ENCODE results near the gene ATP5F1C. TPM values are rescaled to one million over a fixed set of nuclear protein-coding genes. Genes with fewer than 3 reads are reported as not detected.
A peak's percentile ranks its signal among the peaks of the same experiment; 100 is the strongest.
"Not testable (repeated sequence)": the region's sequence is repeated elsewhere in the genome, so short reads cannot be mapped to it uniquely, and the experiment has no call there.

Gene ATP5F1C
- total RNA-seq, 2 experiments from 2014 or later, result 287 to 290 TPM

GRCh38 chr10:7773845-7774801 lies 13.9 kb upstream of the ATP5F1C start:
- intact Hi-C loops (cut with micrococcal nuclease), result no loop called here
- no peaks in the 10 kb centered on the region for H3K9me3 Mint-ChIP-seq
- no peaks in the 10 kb centered on the region for H3K4me1 Mint-ChIP-seq (ENCODE audit: low read depth)
- H3K27ac Mint-ChIP-seq, result no peak overlapping the region
- peaks cover 35% of the 10 kb centered on the region for H3K36me3 Mint-ChIP-seq (ENCODE audit: low read depth)
- CTCF ChIA-PET, result interaction anchor here (0.7 kb wide), 1 partner anchor 86 kb away, joined by 3 read pairs; no protein-coding TSS in a partner anchor
- no peaks in the 10 kb centered on the region for H3K27me3 Mint-ChIP-seq (ENCODE audit: low read depth)
- H3K4me3 Mint-ChIP-seq, result no peak overlapping the region
- no peak for DNase-seq

DNA sequence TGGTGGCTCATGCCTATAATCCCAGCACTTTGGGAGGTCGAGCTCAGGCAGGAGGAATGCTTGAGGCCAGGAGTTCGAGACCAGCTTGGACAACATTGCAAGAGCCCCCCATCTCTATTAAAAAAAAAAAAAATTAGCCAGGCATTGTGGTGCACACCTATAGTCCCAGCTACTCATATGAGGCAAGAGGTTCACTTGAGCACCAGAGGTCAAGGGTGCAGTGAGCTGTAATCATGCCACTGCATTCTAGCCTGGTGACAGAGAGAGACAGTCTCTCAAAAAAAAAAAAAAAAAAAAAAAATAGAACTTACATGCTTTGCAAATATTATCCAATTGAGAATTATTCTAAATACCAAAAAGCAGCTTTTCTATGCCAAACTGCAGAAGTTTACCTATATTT lies 11.2 kb upstream of the ATP5F1C start:
- Mint-ChIP-seq H3K36me3 (ENCODE audit: low read depth) (peaks cover 45% of the 10 kb centered on the region), H3K27ac (no peak overlapping the region), H3K4me1 (ENCODE audit: low read depth) (peaks cover 2% of the 10 kb centered on the region), H3K9me3 (no peaks in the 10 kb centered on the region), H3K27me3 (ENCODE audit: low read depth) (no peaks in the 10 kb centered on the region), H3K4me3 (no peak overlapping the region)
- intact Hi-C loops (cut with micrococcal nuclease), result no loop called here
- CTCF ChIA-PET, result interaction anchor here (0.6 kb wide), 1 partner anchor 41 kb away, joined by 4 read pairs; no protein-coding TSS in a partner anchor
- no peak for DNase-seq

DNA sequence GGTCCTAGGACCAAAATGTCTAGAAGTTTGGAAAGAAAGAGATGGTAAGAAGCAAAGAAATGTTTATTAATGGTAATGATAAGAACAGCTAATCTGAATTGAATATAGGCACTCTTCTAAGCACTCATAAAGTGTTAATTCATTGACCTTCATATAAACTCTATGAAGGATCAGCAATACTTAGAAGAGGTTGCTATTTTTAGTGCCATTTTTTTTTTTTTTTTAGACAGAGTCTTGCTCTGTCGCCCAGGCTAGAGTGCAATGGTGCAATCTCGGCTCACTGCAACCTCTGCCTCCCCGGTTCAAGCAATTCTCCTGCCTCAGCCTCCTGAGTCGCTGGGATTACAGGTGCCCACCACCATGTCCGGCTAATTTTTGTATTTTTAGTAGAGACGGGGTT lies 5.8 kb upstream of the ATP5F1C start:
- H3K27ac Mint-ChIP-seq; H3K9me3 Mint-ChIP-seq; DNase-seq; H3K4me3 Mint-ChIP-seq; H3K27me3 Mint-ChIP-seq (ENCODE audit: low read depth); CTCF ChIA-PET; intact Hi-C loops (cut with micrococcal nuclease): not testable (repeated sequence)
- Mint-ChIP-seq H3K36me3 (ENCODE audit: low read depth) (peaks cover 30% of the 10 kb centered on the region), H3K4me1 (ENCODE audit: low read depth) (peaks cover 23% of the 10 kb centered on the region)

DNA sequence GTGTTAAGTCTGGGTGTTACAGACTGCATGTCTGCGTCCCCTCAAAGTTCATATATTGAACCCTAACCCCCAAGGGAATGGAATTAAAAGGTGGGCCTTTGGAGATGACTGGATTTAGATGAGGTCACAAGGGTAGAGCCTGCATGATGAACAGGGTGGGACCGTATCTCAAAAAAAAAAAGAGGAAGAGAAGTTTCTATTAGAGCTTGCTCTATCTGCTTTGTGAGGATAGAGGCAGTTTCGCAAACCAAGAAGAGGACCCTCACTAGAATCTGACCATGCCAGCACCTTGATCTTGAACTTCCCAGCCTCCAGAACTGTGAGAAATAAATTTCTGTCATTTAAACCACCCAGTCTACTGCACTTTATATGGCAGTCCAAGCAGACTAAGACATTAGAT lies 1.5 kb upstream of the ATP5F1C start:
- H3K9me3 Mint-ChIP-seq, result no peaks in the 10 kb centered on the region
- H3K4me3 Mint-ChIP-seq, result no peak overlapping the region
- no peak for DNase-seq
- no peaks in the 10 kb centered on the region for H3K27me3 Mint-ChIP-seq (ENCODE audit: low read depth)
- H3K36me3 Mint-ChIP-seq (ENCODE audit: low read depth), result peaks cover 11% of the 10 kb centered on the region
- CTCF ChIA-PET, result no interaction called here
- no peak overlapping the region for H3K27ac Mint-ChIP-seq
- peaks cover 47% of the 10 kb centered on the region for H3K4me1 Mint-ChIP-seq (ENCODE audit: low read depth)
- intact Hi-C loops (cut with micrococcal nuclease), result no loop called here

GRCh38 chr10:7787150-7787856 lies 674 bp upstream of the ATP5F1C start:
- Mint-ChIP-seq H3K27me3 (ENCODE audit: low read depth) (no peaks in the 10 kb centered on the region), H3K27ac (no peak overlapping the region), H3K4me1 (ENCODE audit: low read depth) (peaks cover 56% of the 10 kb centered on the region), H3K9me3 (no peaks in the 10 kb centered on the region), H3K4me3 (no peak overlapping the region), H3K36me3 (ENCODE audit: low read depth) (peaks cover 15% of the 10 kb centered on the region)
- intact Hi-C loops (cut with micrococcal nuclease), result no loop called here
- DNase-seq, result peak; percentile 49
- CTCF ChIA-PET, result interaction anchor here (1.3 kb wide), 1 partner anchor 262 kb away, joined by 5 read pairs; no protein-coding TSS in a partner anchor

GRCh38 chr10:7788639-7789286 lies 786 bp downstream of the ATP5F1C start:
- DNase-seq, result no peak
- Mint-ChIP-seq H3K4me3 (no peak overlapping the region), H3K36me3 (ENCODE audit: low read depth) (peaks cover 20% of the 10 kb centered on the region), H3K27me3 (ENCODE audit: low read depth) (no peaks in the 10 kb centered on the region), H3K9me3 (no peaks in the 10 kb centered on the region), H3K4me1 (ENCODE audit: low read depth) (peaks cover 62% of the 10 kb centered on the region), H3K27ac (no peak overlapping the region)
- intact Hi-C loops (cut with micrococcal nuclease), result loop anchor here (1.0 to 2.0 kb wide), 3 partner anchors 30 to 310 kb away; partner anchors contain the start of genes GATA3 and TAF3
- CTCF ChIA-PET, result interaction anchor here (1.3 kb wide), 1 partner anchor 263 kb away, joined by 5 read pairs; no protein-coding TSS in a partner anchor

DNA sequence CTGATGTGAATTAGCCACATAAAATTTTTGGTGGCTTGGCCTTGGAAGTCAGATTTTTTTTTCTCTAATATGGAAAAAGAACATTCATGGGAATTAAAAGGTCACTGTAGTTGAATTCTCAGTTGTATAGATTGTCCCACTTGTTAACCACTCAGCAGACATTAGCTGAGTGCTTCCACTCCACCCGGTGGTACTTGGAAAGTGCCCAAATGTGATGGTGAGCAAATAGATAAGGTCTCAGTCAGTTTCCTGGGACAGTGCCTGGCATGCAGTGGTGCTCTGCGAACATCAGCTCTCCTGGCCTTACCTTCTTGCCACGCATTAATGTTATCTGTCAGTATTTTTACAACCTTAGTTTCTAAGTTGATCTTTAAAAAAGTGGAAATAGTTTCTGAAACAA lies 1.4 kb downstream of the ATP5F1C start:
- Mint-ChIP-seq H3K27ac (peak overlapping the region; percentile 11), H3K9me3 (no peaks in the 10 kb centered on the region), H3K4me3 (no peak overlapping the region), H3K27me3 (ENCODE audit: low read depth) (no peaks in the 10 kb centered on the region), H3K36me3 (ENCODE audit: low read depth) (peaks cover 20% of the 10 kb centered on the region), H3K4me1 (ENCODE audit: low read depth) (peaks cover 65% of the 10 kb centered on the region)
- no peak for DNase-seq
- CTCF ChIA-PET, result no interaction called here
- intact Hi-C loops (cut with micrococcal nuclease), result loop anchor here (2.0 kb wide), 1 partner anchor 311 kb away; no protein-coding TSS in a partner anchor

GRCh38 chr10:7792541-7792940 lies 4.6 kb downstream of the ATP5F1C start:
- Mint-ChIP-seq H3K4me1 (ENCODE audit: low read depth) (peaks cover 70% of the 10 kb centered on the region), H3K27me3 (ENCODE audit: low read depth) (no peaks in the 10 kb centered on the region), H3K27ac (no peak overlapping the region), H3K36me3 (ENCODE audit: low read depth) (peaks cover 37% of the 10 kb centered on the region), H3K9me3 (no peaks in the 10 kb centered on the region), H3K4me3 (no peak overlapping the region)
- no peak for DNase-seq
- CTCF ChIA-PET, result interaction anchor here (0.6 kb wide), 1 partner anchor 26 kb away, joined by 3 read pairs; no protein-coding TSS in a partner anchor
- intact Hi-C loops (cut with micrococcal nuclease), result no loop called here

DNA sequence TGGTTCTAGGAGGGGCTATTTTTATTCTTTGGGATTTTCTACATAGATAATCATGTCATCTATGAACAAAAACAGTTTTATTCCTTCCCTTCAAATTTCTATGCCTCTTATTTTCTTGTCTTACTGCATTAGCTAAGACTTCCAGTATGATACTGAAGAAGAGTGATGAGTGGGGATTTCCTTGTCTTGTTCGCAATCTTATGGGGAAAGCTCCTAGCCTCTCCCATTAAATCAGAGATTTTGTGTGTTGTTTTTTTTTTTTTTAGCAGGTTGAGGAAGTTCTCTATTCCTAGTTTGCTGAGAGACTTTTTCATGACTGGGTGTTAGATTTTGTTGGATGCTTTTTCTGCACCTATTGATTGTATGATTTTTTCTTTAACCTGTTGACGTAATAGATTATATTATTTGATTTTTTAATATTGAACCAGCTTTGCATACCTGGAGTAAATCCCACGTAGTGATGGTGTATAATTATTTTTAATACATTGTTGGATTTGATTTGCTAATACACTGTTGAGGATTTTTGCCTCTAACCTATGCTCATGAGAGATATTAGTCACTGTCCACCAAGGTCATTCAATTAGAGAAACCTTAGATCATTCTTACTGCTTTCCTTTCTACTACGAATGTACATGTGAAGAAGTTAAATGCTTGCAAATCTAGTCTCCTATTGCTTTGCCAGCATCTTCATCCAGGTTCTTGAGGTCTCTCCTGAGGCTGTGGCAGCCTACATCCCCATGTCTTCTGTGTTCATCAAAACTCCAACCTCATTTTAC lies 6.5 kb downstream of the ATP5F1C start:
- Mint-ChIP-seq H3K36me3 (ENCODE audit: low read depth) (peaks cover 40% of the 10 kb centered on the region), H3K4me3 (no peak overlapping the region), H3K27me3 (ENCODE audit: low read depth) (no peaks in the 10 kb centered on the region), H3K4me1 (ENCODE audit: low read depth) (peaks cover 62% of the 10 kb centered on the region), H3K27ac (no peak overlapping the region), H3K9me3 (no peaks in the 10 kb centered on the region)
- intact Hi-C loops (cut with micrococcal nuclease), result no loop called here
- CTCF ChIA-PET, result interaction anchor here (0.7 kb wide), 1 partner anchor 305 kb away, joined by 3 read pairs; no protein-coding TSS in a partner anchor
- no peak for DNase-seq

- Mint-ChIP-seq H3K36me3 (ENCODE audit: low read depth) (peaks cover 42% of the 10 kb centered on the region), H3K27ac (no peak overlapping the region), H3K9me3 (no peaks in the 10 kb centered on the region), H3K4me1 (ENCODE audit: low read depth) (peaks cover 52% of the 10 kb centered on the region), H3K4me3 (no peak overlapping the region), H3K27me3 (ENCODE audit: low read depth) (no peaks in the 10 kb centered on the region)
- no peak for DNase-seq
- intact Hi-C loops (cut with micrococcal nuclease), result no loop called here
- CTCF ChIA-PET, result interaction anchor here (0.7 kb wide), 1 partner anchor 108 kb away, joined by 3 read pairs; no protein-coding TSS in a partner anchor
Observed at GRCh38 chr10:7795605-7796004, 7.6 kb downstream of the ATP5F1C start.

DNA sequence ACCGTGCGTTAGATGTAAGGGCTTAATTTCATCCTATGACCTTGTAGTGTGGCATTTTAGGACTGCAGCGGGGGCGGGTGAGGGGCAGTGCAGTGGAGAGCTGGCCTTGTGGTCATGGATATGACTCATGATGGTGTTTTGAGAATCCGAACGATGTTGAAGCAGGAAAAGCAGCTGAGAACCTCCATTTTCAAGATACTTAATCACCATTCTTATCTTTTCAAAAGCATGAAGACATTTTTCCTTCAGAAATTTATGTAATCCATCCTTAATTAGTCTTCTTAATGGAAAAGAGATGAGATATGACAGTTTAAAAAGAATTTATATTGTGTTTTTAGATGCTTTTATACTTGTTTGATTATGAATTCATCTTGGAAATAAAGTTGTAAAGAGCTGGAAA lies 9.6 kb downstream of the ATP5F1C start:
- Mint-ChIP-seq H3K4me1 (ENCODE audit: low read depth) (peaks cover 32% of the 10 kb centered on the region), H3K4me3 (no peak overlapping the region), H3K27ac (no peak overlapping the region), H3K9me3 (no peaks in the 10 kb centered on the region), H3K36me3 (ENCODE audit: low read depth) (peaks cover 37% of the 10 kb centered on the region), H3K27me3 (ENCODE audit: low read depth) (no peaks in the 10 kb centered on the region)
- CTCF ChIA-PET, result interaction anchor here (0.6 kb wide), 1 partner anchor 93 kb away, joined by 3 read pairs; no protein-coding TSS in a partner anchor
- no peak for DNase-seq
- intact Hi-C loops (cut with micrococcal nuclease), result no loop called here

Measured in activated naive CD4-positive, alpha-beta T cell treated with anti-CD3 and anti-CD28 coated beads for 36 hours (primary cell).